Medulla oblongata (tissue), 1 donor: ENCODE results near the gene NKAIN4.

Experiments used
- DNase-seq: peaks from one replicate; pipeline ENCODE4 v3.0.0-alpha.2; 2015; ENCODE audit errors: extremely low spot score

NKAIN4 gene

GRCh38 chr20:63254232-63254605 is at the start of gene NKAIN4:
TSS of gene NKAIN4 (minus strand) at chr20:63254463. CDS start at chr20:63254450, 13 bp downstream.
- DNase-seq = no peak

- no peak for DNase-seq
Observed at GRCh38 chr20:63303095-63303666, 48.9 kb upstream of the NKAIN4 start.

- no peak for DNase-seq
Observed at GRCh38 chr20:63301671-63302070, 47.4 kb upstream of the NKAIN4 start.

GRCh38 chr20:63298731-63299312 is 44.6 kb upstream of the NKAIN4 start:
- DNase-seq = no peak

GRCh38 chr20:63297796-63298572 is 43.7 kb upstream of the NKAIN4 start:
- no peak for DNase-seq

GRCh38 chr20:63297371-63297781 is 43.1 kb upstream of the NKAIN4 start:
- no peak for DNase-seq

- no peak for DNase-seq
Observed at GRCh38 chr20:63296531-63297299, 42.5 kb upstream of the NKAIN4 start.

GRCh38 chr20:63295846-63296245 is 41.6 kb upstream of the NKAIN4 start:
- no peak for DNase-seq

GRCh38 chr20:63295422-63295821 is 41.2 kb upstream of the NKAIN4 start:
- DNase-seq = no peak

- no peak for DNase-seq
Observed at GRCh38 chr20:63295018-63295417, 40.8 kb upstream of the NKAIN4 start.

- DNase-seq = no peak
Observed at GRCh38 chr20:63294536-63294900, 40.3 kb upstream of the NKAIN4 start.

GRCh38 chr20:63293871-63294535 is 39.7 kb upstream of the NKAIN4 start:
- DNase-seq = no peak

GRCh38 chr20:63293456-63293855 is 39.2 kb upstream of the NKAIN4 start:
- DNase-seq = no peak

GRCh38 chr20:63292904-63293303 is 38.6 kb upstream of the NKAIN4 start, which contains the start of gene COL20A1:
TSS of gene COL20A1 (plus strand) at chr20:63293186. CDS start at chr20:63295108, 1,922 bp downstream.
- DNase-seq = no peak

- DNase-seq = no peak
Observed at GRCh38 chr20:63292292-63292701, 38.0 kb upstream of the NKAIN4 start.

GRCh38 chr20:63291811-63292210 is 37.5 kb upstream of the NKAIN4 start:
- no peak for DNase-seq

GRCh38 chr20:63290677-63291472 is 36.6 kb upstream of the NKAIN4 start:
- DNase-seq = no peak

GRCh38 chr20:63290136-63290676 is 35.9 kb upstream of the NKAIN4 start:
- DNase-seq = no peak

- DNase-seq = no peak
Observed at GRCh38 chr20:63289311-63290135, 35.3 kb upstream of the NKAIN4 start.
